ENCODE data around the gene NADK2. TPM values are rescaled to one million over a fixed set of nuclear protein-coding genes. Genes with fewer than 3 reads are reported as not detected.

Gene NADK2
- total and polyA plus RNA-seq, 9 of the 15 experiments (the other 6 are each of a cell fraction or from before 2014, with no cell fraction given): 10.6 to 41.0 (median 24.0) TPM

DNA sequence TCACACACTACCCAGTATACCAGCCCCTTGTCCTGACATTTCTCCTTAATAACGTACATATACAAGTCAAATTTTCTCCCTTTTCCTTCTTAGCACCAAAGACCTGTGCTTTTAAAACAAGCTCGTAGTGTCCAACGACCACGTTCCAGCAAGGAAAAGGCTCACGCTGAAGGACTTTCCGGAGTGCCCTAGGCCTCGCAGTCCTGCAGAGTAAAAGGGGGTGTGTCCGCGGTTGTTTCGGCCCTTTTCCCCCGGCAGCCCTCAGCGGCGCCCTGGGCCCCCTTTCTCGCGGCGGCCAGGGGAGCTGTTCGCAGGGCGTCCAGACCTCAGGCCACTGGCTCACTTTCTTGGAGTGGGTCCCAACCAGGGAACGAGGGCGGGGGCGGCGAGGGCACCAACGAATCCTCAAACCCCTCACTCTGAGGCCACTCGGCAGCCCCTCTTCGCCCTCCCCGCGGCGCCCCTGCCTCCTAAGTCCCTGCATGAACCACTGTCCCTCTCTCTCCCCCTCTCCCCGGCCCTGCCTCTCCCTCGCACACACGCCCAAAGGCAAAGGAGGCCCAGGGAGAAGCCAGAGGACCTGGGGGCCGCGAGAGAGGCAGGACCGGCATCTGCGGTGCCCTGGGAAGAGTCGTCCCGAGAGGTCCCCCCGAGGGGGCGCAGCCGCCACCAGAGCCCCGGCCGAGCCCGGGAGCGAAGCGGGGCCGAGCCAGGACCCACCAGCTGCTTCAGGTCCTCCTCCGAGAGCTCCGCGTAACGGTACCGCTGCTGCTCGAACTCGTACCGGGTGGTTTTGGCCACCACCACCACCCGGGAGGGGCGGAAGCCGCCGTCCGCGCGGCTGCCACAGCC, 720 bp downstream of the NADK2 start (continued):
- TF ChIP-seq ZNF253 (CRISPR knock-in tag; conservative IDR thresholded peaks at IDR 0.05): no peak
- no peak for TF ChIP-seq FOXA3 (CRISPR knock-in tag; conservative IDR thresholded peaks at IDR 0.05 in 1 of 2, IDR thresholded peaks at IDR 0.05 in 1 of 2)
- no peak for TF ChIP-seq ZFP30 (CRISPR knock-in tag; IDR thresholded peaks at IDR 0.05; ENCODE audit: borderline replicate concordance)
- TF ChIP-seq SMAD2 (IDR thresholded peaks at IDR 0.05; ENCODE audit: low read depth, low read length): no peak
- TF ChIP-seq, protein P1, sequence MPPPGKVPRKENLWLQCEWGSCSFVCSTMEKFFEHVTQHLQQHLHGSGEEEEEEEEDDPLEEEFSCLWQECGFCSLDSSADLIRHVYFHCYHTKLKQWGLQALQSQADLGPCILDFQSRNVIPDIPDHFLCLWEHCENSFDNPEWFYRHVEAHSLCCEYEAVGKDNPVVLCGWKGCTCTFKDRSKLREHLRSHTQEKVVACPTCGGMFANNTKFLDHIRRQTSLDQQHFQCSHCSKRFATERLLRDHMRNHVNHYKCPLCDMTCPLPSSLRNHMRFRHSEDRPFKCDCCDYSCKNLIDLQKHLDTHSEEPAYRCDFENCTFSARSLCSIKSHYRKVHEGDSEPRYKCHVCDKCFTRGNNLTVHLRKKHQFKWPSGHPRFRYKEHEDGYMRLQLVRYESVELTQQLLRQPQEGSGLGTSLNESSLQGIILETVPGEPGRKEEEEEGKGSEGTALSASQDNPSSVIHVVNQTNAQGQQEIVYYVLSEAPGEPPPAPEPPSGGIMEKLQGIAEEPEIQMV (tag; conservative IDR thresholded peaks at IDR 0.05; ENCODE audit: low read depth): no peak

Data from K562 (cell line).